ENCODE results near the gene EPHA7. TPM values are rescaled to one million over a fixed set of nuclear protein-coding genes. Genes with fewer than 3 reads are reported as not detected.

EPHA7 gene
- polyA plus RNA-seq (not detected in 3 replicates), polyA minus RNA-seq (not detected in 3 replicates)
- polyA plus RNA-seq (2011; ENCODE audit: low read depth), result not detected
- not detected in 2 replicates for polyA plus RNA-seq (2011; cell fraction: cytosol; rRNA removed)
- polyA plus RNA-seq (2011; cell fraction: nucleus; rRNA removed), result not detected in 2 replicates
- polyA plus RNA-seq (2012; ENCODE audit: low replicate concordance), result not detected in 2 replicates
- polyA minus RNA-seq (2011; cell fraction: cytosol; rRNA and poly(A)+ RNA removed), result not detected
- polyA minus RNA-seq (2011; cell fraction: nucleus; rRNA and poly(A)+ RNA removed), result not detected in 2 replicates

GRCh38 chr6:93419304-93420162 lies at the start of gene EPHA7:
EPHA7 (minus strand) TSS chr6:93419559; CDS start chr6:93419341, 218 bp downstream.
- TF ChIP-seq EZH2 (IDR thresholded peaks at IDR 0.05; ENCODE audit: low read length) (peak; percentile 77), CTCF (optimal IDR thresholded peaks at IDR 0.05 in 1 of 3, IDR thresholded peaks at IDR 0.05 in 1 of 3, conservative IDR thresholded peaks at IDR 0.05 in 1 of 3; ENCODE audit: extremely low read depth in 1 of 3, insufficient read depth in 2 of 3, low read length in 3 of 3) (no peak)
- Histone ChIP-seq H3K27me3 (ENCODE audit: control insufficient read depth, extremely low read depth, insufficient read depth, low read length) (peaks cover 49% of the 10 kb centered on the region), H3K4me3 (ENCODE audit: control insufficient read depth in 2 of 3, extremely low read depth in 1 of 3, insufficient read depth in 2 of 3, low read depth in 1 of 3, low read length in 3 of 3) (peak within 1 kb of the TSS; percentile 4 to 57 (median 38)), H3K36me3 (ENCODE audit: control insufficient read depth in 2 of 2, extremely low read depth in 1 of 2, insufficient read depth in 2 of 2, low read length in 2 of 2) (no peaks in the 10 kb centered on the region), H3K27ac (ENCODE audit: control insufficient read depth, insufficient read depth, low read length) (no peak within 1 kb of the TSS), H3K79me2 (ENCODE audit: control insufficient read depth, insufficient read depth, low read length) (no peaks in the 10 kb centered on the region), H3K4me1 (ENCODE audit: control insufficient read depth, extremely low read depth, insufficient read depth, low read length) (peaks cover 7% of the 10 kb centered on the region), H3K9me1 (ENCODE audit: control insufficient read depth, extremely low read depth, insufficient read depth, low read length) (no peaks in the 10 kb centered on the region), H2AFZ (ENCODE audit: control insufficient read depth, low read length) (peak within 1 kb of the TSS; percentile 53), H3K9me3 (ENCODE audit: control insufficient read depth, low read depth, low read length) (no peaks in the 10 kb centered on the region), H3K4me2 (ENCODE audit: control insufficient read depth, extremely low read depth, insufficient read depth, low read depth, low read length) (peak within 1 kb of the TSS; percentile 85), H3K9ac (ENCODE audit: control insufficient read depth, extremely low read depth, insufficient read depth, low read length) (no peak within 1 kb of the TSS), H4K20me1 (ENCODE audit: control insufficient read depth, extremely low read depth, insufficient read depth, low read length) (no peaks in the 10 kb centered on the region)
- no peak for FAIRE-seq
- dilution Hi-C loops (cut with MboI; ENCODE audit: extremely low pct_ligation_motif_present, low sequenced_read_pairs), result no loop called here
- DNase-seq (ENCODE audit: low read depth, low spot score), result no peak

GRCh38 chr6:93468291-93468690 lies 48.9 kb upstream of the EPHA7 start:
- DNase-seq (ENCODE audit: low read depth, low spot score) (no peak), FAIRE-seq (no peak)
- dilution Hi-C loops (cut with MboI; ENCODE audit: extremely low pct_ligation_motif_present, low sequenced_read_pairs), result no loop called here
- Histone ChIP-seq H3K4me1 (ENCODE audit: control insufficient read depth, extremely low read depth, insufficient read depth, low read length) (no peaks in the 10 kb centered on the region), H3K9me1 (ENCODE audit: control insufficient read depth, extremely low read depth, insufficient read depth, low read length) (no peaks in the 10 kb centered on the region), H2AFZ (ENCODE audit: control insufficient read depth, low read length) (no peak overlapping the region), H3K79me2 (ENCODE audit: control insufficient read depth, insufficient read depth, low read length) (no peaks in the 10 kb centered on the region), H3K27me3 (ENCODE audit: control insufficient read depth, extremely low read depth, insufficient read depth, low read length) (no peaks in the 10 kb centered on the region), H3K9ac (ENCODE audit: control insufficient read depth, extremely low read depth, insufficient read depth, low read length) (no peak overlapping the region), H3K36me3 (ENCODE audit: control insufficient read depth in 2 of 2, extremely low read depth in 1 of 2, insufficient read depth in 2 of 2, low read length in 2 of 2) (no peaks in the 10 kb centered on the region), H3K27ac (ENCODE audit: control insufficient read depth, insufficient read depth, low read length) (no peak overlapping the region), H4K20me1 (ENCODE audit: control insufficient read depth, extremely low read depth, insufficient read depth, low read length) (no peaks in the 10 kb centered on the region), H3K4me3 (ENCODE audit: control insufficient read depth in 2 of 3, extremely low read depth in 1 of 3, insufficient read depth in 2 of 3, low read depth in 1 of 3, low read length in 3 of 3) (no peak overlapping the region), H3K4me2 (ENCODE audit: control insufficient read depth, extremely low read depth, insufficient read depth, low read depth, low read length) (no peak overlapping the region), H3K9me3 (ENCODE audit: control insufficient read depth, low read depth, low read length) (no peaks in the 10 kb centered on the region)
- TF ChIP-seq EZH2 (IDR thresholded peaks at IDR 0.05; ENCODE audit: low read length) (no peak), CTCF (optimal IDR thresholded peaks at IDR 0.05 in 1 of 3, IDR thresholded peaks at IDR 0.05 in 1 of 3, conservative IDR thresholded peaks at IDR 0.05 in 1 of 3; ENCODE audit: extremely low read depth in 1 of 3, insufficient read depth in 2 of 3, low read length in 3 of 3) (no peak)

Data from keratinocyte (primary cell).